Measurements from ENCODE around the gene PSMA7. TPM values are rescaled to one million over a fixed set of nuclear protein-coding genes. Genes with fewer than 3 reads are reported as not detected.
"Not testable (repeated sequence)": the region's sequence is repeated elsewhere in the genome, so short reads cannot be mapped to it uniquely, and the experiment has no call there.

PSMA7 gene
- total and polyA plus RNA-seq, 7 donors: 192 to 388 (median 309) TPM

- no peak for TF ChIP-seq CTCF (IDR thresholded peaks at IDR 0.05)
- no peak for TF ChIP-seq POLR2A (IDR thresholded peaks at IDR 0.05)
- TF ChIP-seq EP300 (IDR thresholded peaks at IDR 0.05): no peak
- no peak for TF ChIP-seq POLR2AphosphoS5 (IDR thresholded peaks at IDR 0.05)
- Histone ChIP-seq H3K36me3 (no peaks in the 10 kb centered on the region), H3K4me3 (no peak overlapping the region), H3K9me3 (no peaks in the 10 kb centered on the region), H3K27ac (no peak overlapping the region), H3K27me3 (peaks cover 0 to 42% (median 0%) of the 10 kb centered on the region in 3 donors), H3K4me1 (peaks cover 0 to 10% (median 9%) of the 10 kb centered on the region in 4 donors)
- intact Hi-C loops (cut with DNase I): no loop called here
- 65 to 73% methylated on average over 21 of the region's 21 CpGs for WGBS, 2 donors
- no peak for DNase-seq
These were observed 24.8 kb downstream of the PSMA7 start for GRCh38 chr20:62118113-62119043.

GRCh38 chr20:62117658-62118057 is 25.5 kb downstream of the PSMA7 start:
- intact Hi-C loops (cut with DNase I): no loop called here
- peaks cover 0 to 5% (median 3%) of the 10 kb centered on the region in 4 donors for H3K4me1 ChIP-seq
- no peaks in the 10 kb centered on the region for H3K36me3 ChIP-seq
- peaks cover 0 to 48% (median 0%) of the 10 kb centered on the region in 3 donors for H3K27me3 ChIP-seq
- DNase-seq: no peak
- H3K27ac ChIP-seq: no peak overlapping the region
- WGBS, 2 donors: 52 to 70% methylated on average over 15 of the region's 15 CpGs
- H3K9me3 ChIP-seq: peaks cover 0 to 4% (median 1%) of the 10 kb centered on the region in 4 donors
- no peak overlapping the region for H3K4me3 ChIP-seq
- no peak for TF ChIP-seq CTCF (IDR thresholded peaks at IDR 0.05)
- TF ChIP-seq POLR2AphosphoS5 (IDR thresholded peaks at IDR 0.05): no peak
- no peak for TF ChIP-seq POLR2A (IDR thresholded peaks at IDR 0.05)
- no peak for TF ChIP-seq EP300 (IDR thresholded peaks at IDR 0.05)

- 71 to 78% methylated on average over 9 of the region's 9 CpGs for WGBS, 2 donors
- Histone ChIP-seq H3K36me3 (no peaks in the 10 kb centered on the region), H3K27me3 (peaks cover 0 to 48% (median 0%) of the 10 kb centered on the region in 3 donors), H3K4me3 (no peak overlapping the region), H3K9me3 (peaks cover 0 to 7% (median 2%) of the 10 kb centered on the region in 4 donors), H3K27ac (no peak overlapping the region), H3K4me1 (peaks cover 0 to 5% (median 3%) of the 10 kb centered on the region in 4 donors)
- DNase-seq: no peak
- intact Hi-C loops (cut with DNase I): no loop called here
- no peak for TF ChIP-seq CTCF (IDR thresholded peaks at IDR 0.05)
- no peak for TF ChIP-seq POLR2AphosphoS5 (IDR thresholded peaks at IDR 0.05)
- TF ChIP-seq POLR2A (IDR thresholded peaks at IDR 0.05): no peak
- TF ChIP-seq EP300 (IDR thresholded peaks at IDR 0.05): no peak
These were observed 25.9 kb downstream of the PSMA7 start for GRCh38 chr20:62117362-62117646.

- H3K4me1 ChIP-seq: peaks cover 0 to 5% (median 3%) of the 10 kb centered on the region in 4 donors
- intact Hi-C loops (cut with DNase I): no loop called here
- no peak overlapping the region for H3K4me3 ChIP-seq
- TF ChIP-seq CTCF (IDR thresholded peaks at IDR 0.05): no peak
- no peak for TF ChIP-seq POLR2AphosphoS5 (IDR thresholded peaks at IDR 0.05)
- TF ChIP-seq POLR2A (IDR thresholded peaks at IDR 0.05): no peak
- no peak for TF ChIP-seq EP300 (IDR thresholded peaks at IDR 0.05)
- no peaks in the 10 kb centered on the region for H3K36me3 ChIP-seq
- no peak overlapping the region for H3K27ac ChIP-seq
- peaks cover 0 to 48% (median 0%) of the 10 kb centered on the region in 3 donors for H3K27me3 ChIP-seq
- WGBS, 2 donors: 91 to 94% methylated on average over 38 of the region's 38 CpGs
- peaks cover 0 to 12% (median 6%) of the 10 kb centered on the region in 4 donors for H3K9me3 ChIP-seq
- DNase-seq: no peak
These were observed 26.4 kb downstream of the PSMA7 start for GRCh38 chr20:62116558-62117361.

- H3K36me3 ChIP-seq; H3K4me1 ChIP-seq; H3K4me3 ChIP-seq; H3K27ac ChIP-seq; DNase-seq; intact Hi-C loops (cut with DNase I): not testable (repeated sequence)
- WGBS, 2 donors: 75 to 80% methylated on average over 7 of the region's 7 CpGs
- peaks cover 0 to 48% (median 0%) of the 10 kb centered on the region in 3 donors for H3K27me3 ChIP-seq
- H3K9me3 ChIP-seq: peaks cover 0 to 14% (median 6%) of the 10 kb centered on the region in 4 donors
These were observed 27.3 kb downstream of the PSMA7 start for GRCh38 chr20:62115800-62116407.

Data from sigmoid colon (tissue), 7 donors.